Measurements from ENCODE around the gene ARHGAP12.

Gene ARHGAP12

DNA sequence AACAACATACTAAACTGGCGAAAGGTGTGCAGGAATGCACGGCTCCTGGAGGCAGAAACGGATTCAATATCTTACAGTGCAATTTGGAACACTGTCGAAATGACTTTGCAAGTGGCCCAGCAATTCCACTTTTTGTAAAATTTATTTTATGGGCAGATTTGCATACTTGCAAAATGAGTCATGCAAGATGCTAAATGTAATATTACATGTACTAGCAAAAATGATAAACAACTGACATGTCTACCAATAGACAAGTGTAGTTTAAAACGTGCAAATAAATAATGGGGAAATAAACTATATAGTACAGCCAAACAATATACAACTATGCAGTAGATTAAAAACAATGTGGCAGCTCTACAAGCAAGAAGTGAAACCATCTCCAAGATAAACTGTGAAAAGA is 97.7 kb downstream of the ARHGAP12 start:
- TF ChIP-seq, protein P1, sequence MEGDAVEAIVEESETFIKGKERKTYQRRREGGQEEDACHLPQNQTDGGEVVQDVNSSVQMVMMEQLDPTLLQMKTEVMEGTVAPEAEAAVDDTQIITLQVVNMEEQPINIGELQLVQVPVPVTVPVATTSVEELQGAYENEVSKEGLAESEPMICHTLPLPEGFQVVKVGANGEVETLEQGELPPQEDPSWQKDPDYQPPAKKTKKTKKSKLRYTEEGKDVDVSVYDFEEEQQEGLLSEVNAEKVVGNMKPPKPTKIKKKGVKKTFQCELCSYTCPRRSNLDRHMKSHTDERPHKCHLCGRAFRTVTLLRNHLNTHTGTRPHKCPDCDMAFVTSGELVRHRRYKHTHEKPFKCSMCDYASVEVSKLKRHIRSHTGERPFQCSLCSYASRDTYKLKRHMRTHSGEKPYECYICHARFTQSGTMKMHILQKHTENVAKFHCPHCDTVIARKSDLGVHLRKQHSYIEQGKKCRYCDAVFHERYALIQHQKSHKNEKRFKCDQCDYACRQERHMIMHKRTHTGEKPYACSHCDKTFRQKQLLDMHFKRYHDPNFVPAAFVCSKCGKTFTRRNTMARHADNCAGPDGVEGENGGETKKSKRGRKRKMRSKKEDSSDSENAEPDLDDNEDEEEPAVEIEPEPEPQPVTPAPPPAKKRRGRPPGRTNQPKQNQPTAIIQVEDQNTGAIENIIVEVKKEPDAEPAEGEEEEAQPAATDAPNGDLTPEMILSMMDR (IDR thresholded peaks at IDR 0.05; ENCODE audit: low read depth, low read length, missing control alignments): no peak
- Histone ChIP-seq H3K36me3 (replicated peaks) (no peaks in the 10 kb centered on the region), H3K27ac (no peak overlapping the region), H3K27me3 (replicated peaks) (no peaks in the 10 kb centered on the region), H3K4me3 (ENCODE audit: low read depth, low read length) (no peak overlapping the region)
- in situ Hi-C loops (cut with HindIII; ENCODE audit: low pct_ligation_motif_present, low sequenced_read_pairs): no loop called here
- peak; percentile 8 for DNase-seq

DNA sequence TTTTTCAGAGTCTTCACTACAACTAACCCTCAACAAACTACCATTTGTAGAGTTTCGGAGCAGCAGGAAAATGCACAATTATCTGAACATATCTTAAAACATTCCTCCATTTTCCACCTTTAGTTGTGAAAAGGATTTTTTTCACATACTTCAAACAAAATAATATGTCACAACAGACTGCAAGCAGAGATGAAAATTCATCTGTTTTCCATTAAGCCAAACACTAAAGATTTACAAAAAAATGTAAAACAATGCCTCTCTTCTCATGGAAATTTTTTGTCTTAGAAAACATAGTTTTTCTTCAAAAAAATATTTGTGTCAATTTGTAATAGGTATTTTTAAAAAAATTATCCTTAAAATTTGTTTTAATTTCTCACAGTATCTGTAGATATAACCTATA is 98.9 kb downstream of the ARHGAP12 start:
- no peak overlapping the region for H3K27ac ChIP-seq
- no peak overlapping the region for H3K4me3 ChIP-seq (ENCODE audit: low read depth, low read length)
- H3K27me3 ChIP-seq (replicated peaks): no peaks in the 10 kb centered on the region
- DNase-seq: no peak
- H3K36me3 ChIP-seq (replicated peaks): no peaks in the 10 kb centered on the region
- TF ChIP-seq, protein P1 (IDR thresholded peaks at IDR 0.05; ENCODE audit: low read depth, low read length, missing control alignments): no peak
- in situ Hi-C loops (cut with HindIII; ENCODE audit: low pct_ligation_motif_present, low sequenced_read_pairs): no loop called here

DNA sequence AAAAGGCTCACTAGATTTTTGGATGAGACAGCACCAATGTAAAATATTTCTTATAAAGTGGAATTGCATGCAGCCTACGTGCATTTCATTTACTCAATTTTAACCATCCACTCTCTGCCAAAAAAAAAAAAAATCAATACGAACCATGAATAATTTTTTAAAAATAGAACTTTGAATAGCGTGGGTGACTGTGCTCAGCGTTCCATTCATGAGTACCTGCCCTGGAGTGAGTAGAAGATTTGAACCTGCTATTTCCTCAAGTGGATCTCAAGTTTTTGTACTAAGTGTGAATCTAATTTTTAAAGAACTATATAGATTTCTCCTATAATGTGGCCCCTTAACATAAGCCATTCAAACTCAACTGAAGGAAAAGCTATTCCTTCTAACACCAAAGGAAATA is 105.3 kb downstream of the ARHGAP12 start:
- Histone ChIP-seq H3K27me3 (replicated peaks) (no peaks in the 10 kb centered on the region), H3K36me3 (replicated peaks) (no peaks in the 10 kb centered on the region), H3K27ac (no peak overlapping the region), H3K4me3 (ENCODE audit: low read depth, low read length) (no peak overlapping the region)
- TF ChIP-seq, protein P1 (IDR thresholded peaks at IDR 0.05; ENCODE audit: low read depth, low read length, missing control alignments): no peak
- in situ Hi-C loops (cut with HindIII; ENCODE audit: low pct_ligation_motif_present, low sequenced_read_pairs): no loop called here
- no peak for DNase-seq

DNA sequence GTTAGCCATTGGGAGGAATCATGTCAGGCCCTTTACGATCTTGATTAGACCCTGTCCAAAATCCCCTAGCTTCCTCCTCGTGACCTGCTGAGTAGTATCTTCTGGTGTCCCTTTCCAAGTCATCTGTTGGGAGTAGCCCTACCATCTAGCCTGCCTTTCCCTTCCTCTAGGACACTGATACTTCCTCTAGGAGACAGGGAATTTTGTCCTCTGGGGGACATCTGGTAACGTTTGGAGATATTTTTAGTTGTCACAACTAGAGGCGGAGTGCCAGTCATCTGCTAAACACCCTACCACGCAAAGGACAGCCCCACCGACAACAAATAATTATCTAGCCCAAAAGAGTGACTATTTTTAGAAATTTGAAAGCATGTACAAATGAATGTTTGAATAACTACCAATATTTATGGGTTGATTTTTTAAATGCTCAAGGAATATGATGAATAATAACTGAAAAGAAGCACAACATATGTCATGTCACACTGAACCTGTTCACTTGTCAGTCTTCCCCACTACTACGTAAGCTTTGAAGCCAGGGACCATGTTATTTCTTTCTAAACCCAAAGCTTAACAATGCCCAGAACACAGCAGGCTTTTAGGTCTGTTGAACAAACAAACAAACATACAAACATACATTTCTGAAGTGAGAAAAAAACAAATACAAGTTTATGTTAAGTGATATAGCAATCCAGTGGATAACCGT is 105.9 kb downstream of the ARHGAP12 start:
- TF ChIP-seq, protein P1 (IDR thresholded peaks at IDR 0.05; ENCODE audit: low read depth, low read length, missing control alignments): no peak
- Histone ChIP-seq H3K36me3 (replicated peaks) (no peaks in the 10 kb centered on the region), H3K4me3 (ENCODE audit: low read depth, low read length) (no peak overlapping the region), H3K27me3 (replicated peaks) (no peaks in the 10 kb centered on the region), H3K27ac (no peak overlapping the region)
- in situ Hi-C loops (cut with HindIII; ENCODE audit: low pct_ligation_motif_present, low sequenced_read_pairs): no loop called here
- no peak for DNase-seq

DNA sequence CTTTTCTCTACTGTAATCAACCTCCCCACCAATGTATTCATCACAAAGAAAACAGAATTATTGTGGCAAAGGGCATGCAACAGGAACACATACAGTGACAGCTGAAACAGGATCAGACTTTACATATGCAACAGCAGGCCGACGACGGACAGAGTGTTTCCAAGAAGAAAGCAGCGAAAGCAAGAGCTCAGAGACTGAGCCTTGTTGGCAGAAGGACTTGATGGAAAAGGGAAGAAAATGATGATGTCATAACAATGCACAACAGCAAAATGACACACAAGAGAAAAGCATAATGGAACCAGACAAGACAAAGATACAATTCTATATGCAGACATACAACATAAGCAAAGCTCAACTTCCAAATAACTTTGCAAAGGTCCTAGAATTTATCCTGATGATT is 106.5 kb downstream of the ARHGAP12 start:
- Histone ChIP-seq H3K36me3 (replicated peaks) (no peaks in the 10 kb centered on the region), H3K4me3 (ENCODE audit: low read depth, low read length) (no peak overlapping the region), H3K27me3 (replicated peaks) (no peaks in the 10 kb centered on the region), H3K27ac (no peak overlapping the region)
- DNase-seq: no peak
- TF ChIP-seq, protein P1 (IDR thresholded peaks at IDR 0.05; ENCODE audit: low read depth, low read length, missing control alignments): no peak
- in situ Hi-C loops (cut with HindIII; ENCODE audit: low pct_ligation_motif_present, low sequenced_read_pairs): no loop called here

All from brain microvascular endothelial cell (primary cell).